Erythroblast (primary cell): ENCODE results near the gene DACH1.

Experiments
- GATA1 ChIP-seq: IDR thresholded peaks from 2 replicates; pipeline ENCODE4 v1.6.1; 2011; ENCODE audit warnings: low read depth, mild to moderate bottlenecking, control low read depth, low read length, moderate library complexity
- POLR2A ChIP-seq: IDR thresholded peaks from 2 replicates; pipeline ENCODE4 v1.6.1; 2011; ENCODE audit warnings: mild to moderate bottlenecking, low read length

GRCh38 chr13:71721104-71721503 is 145.9 kb downstream of the DACH1 start:
- no peak for TF ChIP-seq POLR2A
- no peak for TF ChIP-seq GATA1
